Panc1 (cell line): ENCODE results near the gene LATS2. TPM values are rescaled to one million over a fixed set of nuclear protein-coding genes. Genes with fewer than 3 reads are reported as not detected.

ENCODE experiments used
- ATAC-seq: fragments of 200-7000 bp; cut with Tn5 transposase; 2 replicates; pipeline ENCODE4 v1.9.1; 2020; ENCODE audit warnings: mild to moderate bottlenecking, moderate library complexity
- BruUV-seq: library from RNA; stranded (reverse); fragments of 400-500 nt; replicated peaks from 2 replicates; lab custom pipeline; 2021; lab: Mats Ljungman, UMichigan
- CTCF ChIA-PET: fragments of 300-600 bp; sonication (Branson Sonifier 250); formaldehyde crosslinking; loops from one replicate; lab custom pipeline; 2022; ENCODE audit warnings: antibody characterized with exemption; lab: Charles Lee
- POLR2A ChIA-PET: fragments of 300-600 bp; sonication (Branson Sonifier 250); formaldehyde crosslinking; loops from one replicate; lab custom pipeline; 2022; ENCODE audit warnings: antibody characterized with exemption; lab: Charles Lee
- DNase-seq: peaks from one replicate; pipeline ENCODE4 v3.0.0-alpha.2; 2010; ENCODE audit warnings: low read depth, low spot score
- H3K27ac ChIP-seq: 2 replicates; pipeline ENCODE4 v1.5.1; 2011; ENCODE audit warnings: mild to moderate bottlenecking, low read length, inconsistent platforms
- H3K27me3 ChIP-seq: fragments of 200-500 bp; sonication (Bioruptor generic); 2 replicates; pipeline ENCODE4 v1.6.0; 2014; ENCODE audit warnings: low read length, inconsistent platforms; ENCODE audit not compliant: control insufficient read depth, insufficient read depth
- H3K36me3 ChIP-seq: fragments of 200-500 bp; sonication (Bioruptor generic); 2 replicates; pipeline ENCODE4 v1.5.1; 2014; ENCODE audit warnings: inconsistent platforms, mild to moderate bottlenecking, low read length, moderate library complexity; ENCODE audit not compliant: control insufficient read depth, insufficient read depth
- H3K4me1 ChIP-seq: 2 replicates; pipeline ENCODE4 v1.5.1; 2011; ENCODE audit warnings: inconsistent platforms, mild to moderate bottlenecking, low read length, moderate library complexity; ENCODE audit not compliant: control insufficient read depth, insufficient read depth
- H3K4me3 ChIP-seq, 2 experiments: 2 replicates each; pipeline ENCODE4 v1.5.1; 2011 to 2012; ENCODE audit warnings: low read depth in 2 of 2, low read length in 2 of 2, mild to moderate bottlenecking in 2 of 2, inconsistent platforms in 1 of 2, moderate library complexity in 1 of 2
- H3K9me3 ChIP-seq: fragments of 200-500 bp; sonication (Bioruptor generic); 2 replicates; pipeline ENCODE4 v1.5.1; 2014; ENCODE audit warnings: low read depth, mild to moderate bottlenecking, inconsistent platforms, low read length, moderate library complexity; ENCODE audit not compliant: control insufficient read depth, insufficient read depth
- POLR2AphosphoS5 ChIP-seq: IDR thresholded peaks from 2 replicates; pipeline ENCODE4 v1.6.1; 2012; ENCODE audit warnings: mild to moderate bottlenecking, low read depth, low read length, moderate library complexity
- SIN3A ChIP-seq: IDR thresholded peaks from 2 replicates; pipeline ENCODE4 v1.6.1; 2012; ENCODE audit warnings: low read depth, mild to moderate bottlenecking, low read length, moderate library complexity, borderline replicate concordance; ENCODE audit not compliant: insufficient read depth
- TCF7L2 ChIP-seq: IDR thresholded peaks from 2 replicates; pipeline ENCODE4 v1.6.1; 2011; ENCODE audit warnings: mild to moderate bottlenecking, low read depth, low read length, inconsistent platforms
- in situ Hi-C: cut with HindIII; loops from 2 replicates; pipeline ENCODE4 v1.10.0; 2016; ENCODE audit warnings: low sequenced_read_pairs, low pct_unique_long_range_greater_than_20kb
- intact Hi-C: fragments of 100-400 bp; cut with micrococcal nuclease; formaldehyde crosslinking; loops from one replicate; pipeline ENCODE4 v1.10.0; 2022; ENCODE audit not compliant: unreplicated experiment
- total RNA-seq: library from RNA; stranded (reverse); gene quantifications from one replicate; pipeline ENCODE4 v1.2.1, GENCODE V29; 2021; ENCODE audit not compliant: unreplicated experiment
- TF ChIP-seq, protein P1 (sequence below), 2 experiments: IDR thresholded peaks; 2 replicates each; pipeline ENCODE4 v1.6.1; 2011 to 2012; ENCODE audit warnings: low read depth in 2 of 2, control low read depth in 1 of 2, low read length in 1 of 2, mild to moderate bottlenecking in 1 of 2, moderate library complexity in 1 of 2; ENCODE audit not compliant: insufficient read depth in 1 of 2
- TF ChIP-seq, protein P2 (sequence below): fragments of 450-650 bp; IDR thresholded peaks from 2 replicates; pipeline ENCODE4 v1.5.1; 2017; ENCODE audit warnings: mild to moderate bottlenecking

Gene LATS2
- total RNA-seq, 1 experiment from 2014 or later: 24.5 TPM

DNA sequence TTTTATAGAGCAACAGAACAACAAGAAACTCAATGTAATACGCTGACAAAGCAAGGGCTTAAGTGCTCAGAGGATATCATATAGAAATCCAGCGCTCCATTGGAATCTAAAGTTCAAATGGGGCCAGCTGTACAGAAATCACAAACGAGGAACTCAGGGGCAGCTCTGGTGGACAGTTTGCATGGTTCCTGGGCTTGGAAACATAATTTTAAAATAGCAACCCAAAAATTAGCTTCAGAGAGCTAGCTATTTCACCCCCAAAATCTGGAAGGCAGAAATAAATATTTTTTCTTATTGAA lies 19.2 kb upstream of the LATS2 start:
- Histone ChIP-seq H3K9me3 (no peaks in the 10 kb centered on the region), H3K27me3 (no peaks in the 10 kb centered on the region), H3K4me1 (peaks cover 8% of the 10 kb centered on the region), H3K4me3 (no peak overlapping the region), H3K36me3 (no peaks in the 10 kb centered on the region), H3K27ac (no peak overlapping the region)
- ChIA-PET CTCF (no interaction called here), POLR2A (no interaction called here)
- in situ Hi-C loops (no loop called here), intact Hi-C loops (no loop called here)
- BruUV-seq: no TSS peak
- TF ChIP-seq, protein P1, sequence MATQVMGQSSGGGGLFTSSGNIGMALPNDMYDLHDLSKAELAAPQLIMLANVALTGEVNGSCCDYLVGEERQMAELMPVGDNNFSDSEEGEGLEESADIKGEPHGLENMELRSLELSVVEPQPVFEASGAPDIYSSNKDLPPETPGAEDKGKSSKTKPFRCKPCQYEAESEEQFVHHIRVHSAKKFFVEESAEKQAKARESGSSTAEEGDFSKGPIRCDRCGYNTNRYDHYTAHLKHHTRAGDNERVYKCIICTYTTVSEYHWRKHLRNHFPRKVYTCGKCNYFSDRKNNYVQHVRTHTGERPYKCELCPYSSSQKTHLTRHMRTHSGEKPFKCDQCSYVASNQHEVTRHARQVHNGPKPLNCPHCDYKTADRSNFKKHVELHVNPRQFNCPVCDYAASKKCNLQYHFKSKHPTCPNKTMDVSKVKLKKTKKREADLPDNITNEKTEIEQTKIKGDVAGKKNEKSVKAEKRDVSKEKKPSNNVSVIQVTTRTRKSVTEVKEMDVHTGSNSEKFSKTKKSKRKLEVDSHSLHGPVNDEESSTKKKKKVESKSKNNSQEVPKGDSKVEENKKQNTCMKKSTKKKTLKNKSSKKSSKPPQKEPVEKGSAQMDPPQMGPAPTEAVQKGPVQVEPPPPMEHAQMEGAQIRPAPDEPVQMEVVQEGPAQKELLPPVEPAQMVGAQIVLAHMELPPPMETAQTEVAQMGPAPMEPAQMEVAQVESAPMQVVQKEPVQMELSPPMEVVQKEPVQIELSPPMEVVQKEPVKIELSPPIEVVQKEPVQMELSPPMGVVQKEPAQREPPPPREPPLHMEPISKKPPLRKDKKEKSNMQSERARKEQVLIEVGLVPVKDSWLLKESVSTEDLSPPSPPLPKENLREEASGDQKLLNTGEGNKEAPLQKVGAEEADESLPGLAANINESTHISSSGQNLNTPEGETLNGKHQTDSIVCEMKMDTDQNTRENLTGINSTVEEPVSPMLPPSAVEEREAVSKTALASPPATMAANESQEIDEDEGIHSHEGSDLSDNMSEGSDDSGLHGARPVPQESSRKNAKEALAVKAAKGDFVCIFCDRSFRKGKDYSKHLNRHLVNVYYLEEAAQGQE (IDR thresholded peaks at IDR 0.05; ENCODE audit: insufficient read depth in 1 of 2, low read depth in 2 of 2, low read length in 1 of 2): no peak
- TF ChIP-seq SIN3A: no peak
- no peak for TF ChIP-seq TCF7L2
- TF ChIP-seq, protein P2, sequence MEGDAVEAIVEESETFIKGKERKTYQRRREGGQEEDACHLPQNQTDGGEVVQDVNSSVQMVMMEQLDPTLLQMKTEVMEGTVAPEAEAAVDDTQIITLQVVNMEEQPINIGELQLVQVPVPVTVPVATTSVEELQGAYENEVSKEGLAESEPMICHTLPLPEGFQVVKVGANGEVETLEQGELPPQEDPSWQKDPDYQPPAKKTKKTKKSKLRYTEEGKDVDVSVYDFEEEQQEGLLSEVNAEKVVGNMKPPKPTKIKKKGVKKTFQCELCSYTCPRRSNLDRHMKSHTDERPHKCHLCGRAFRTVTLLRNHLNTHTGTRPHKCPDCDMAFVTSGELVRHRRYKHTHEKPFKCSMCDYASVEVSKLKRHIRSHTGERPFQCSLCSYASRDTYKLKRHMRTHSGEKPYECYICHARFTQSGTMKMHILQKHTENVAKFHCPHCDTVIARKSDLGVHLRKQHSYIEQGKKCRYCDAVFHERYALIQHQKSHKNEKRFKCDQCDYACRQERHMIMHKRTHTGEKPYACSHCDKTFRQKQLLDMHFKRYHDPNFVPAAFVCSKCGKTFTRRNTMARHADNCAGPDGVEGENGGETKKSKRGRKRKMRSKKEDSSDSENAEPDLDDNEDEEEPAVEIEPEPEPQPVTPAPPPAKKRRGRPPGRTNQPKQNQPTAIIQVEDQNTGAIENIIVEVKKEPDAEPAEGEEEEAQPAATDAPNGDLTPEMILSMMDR: no peak
- no peak for TF ChIP-seq POLR2AphosphoS5
- ATAC-seq (no peak), DNase-seq (no peak)

DNA sequence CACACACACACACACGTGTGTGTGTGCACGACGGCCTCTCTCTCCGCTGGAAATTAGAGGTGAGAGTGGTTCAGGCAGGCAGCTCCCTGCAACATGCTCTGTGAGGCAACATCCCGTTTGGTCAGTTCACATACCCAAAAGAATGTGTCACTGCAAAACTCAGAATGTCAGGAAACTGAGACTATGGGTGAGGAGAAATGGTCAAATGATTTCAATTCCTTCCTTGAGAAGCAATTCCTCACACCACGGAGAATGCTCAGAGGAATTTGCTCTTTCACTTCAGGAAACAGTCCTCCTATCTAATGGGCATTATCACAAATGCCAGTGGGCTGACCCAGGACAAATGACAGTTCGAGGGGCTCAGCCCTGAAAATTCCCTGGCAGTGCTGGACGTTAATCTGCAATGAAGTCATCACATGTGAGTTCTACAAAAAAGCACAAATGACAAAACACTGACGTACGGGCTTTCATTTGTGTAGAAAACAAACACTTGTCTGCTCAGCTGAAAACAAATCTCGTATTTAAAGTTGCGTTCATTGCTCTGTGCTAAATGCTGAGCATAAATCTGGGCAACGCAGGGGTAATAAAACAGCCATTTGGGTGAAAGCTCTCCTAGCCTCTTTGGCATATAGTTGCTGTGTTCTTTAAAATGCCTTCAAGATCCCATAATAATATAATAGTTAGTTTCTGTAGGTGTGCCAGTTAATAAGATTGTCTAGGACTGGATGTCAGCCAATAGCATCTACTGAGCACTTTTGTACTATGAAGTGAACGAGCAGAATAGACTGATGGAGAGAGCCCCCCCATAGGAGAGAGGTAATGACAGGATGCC lies 18.6 kb upstream of the LATS2 start:
- intact Hi-C loops: no loop called here
- Histone ChIP-seq H3K27ac (no peak overlapping the region), H3K9me3 (no peaks in the 10 kb centered on the region), H3K27me3 (no peaks in the 10 kb centered on the region), H3K4me3 (no peak overlapping the region), H3K36me3 (no peaks in the 10 kb centered on the region), H3K4me1 (peaks cover 11% of the 10 kb centered on the region)
- TF ChIP-seq SIN3A: no peak
- no peak for TF ChIP-seq TCF7L2
- no peak for TF ChIP-seq POLR2AphosphoS5
- TF ChIP-seq, protein P2: no peak
- TF ChIP-seq, protein P1 (IDR thresholded peaks at IDR 0.05; ENCODE audit: insufficient read depth in 1 of 2, low read depth in 2 of 2, low read length in 1 of 2): no peak
- DNase-seq: no peak
- no peak for ATAC-seq
- in situ Hi-C loops: no loop called here
- POLR2A ChIA-PET: no interaction called here
- BruUV-seq: no TSS peak
- CTCF ChIA-PET: no interaction called here
